ENCODE results near the gene HLA-DRA. TPM values are rescaled to one million over a fixed set of nuclear protein-coding genes. Genes with fewer than 3 reads are reported as not detected.

Gene HLA-DRA
- total and polyA plus RNA-seq, 2 of the 8 experiments (the other 6 are each of a cell fraction or from before 2014, with no cell fraction given) = 5.0 to 6.2 TPM

- peak; percentile 41 to 89 for DNase-seq (ENCODE audit: low read depth in 1 of 2, low spot score in 2 of 2)
- H2BK15ac ChIP-seq (ENCODE audit: low read length) = no peak overlapping the region
- H2BK5ac ChIP-seq (ENCODE audit: low read depth, low read length) = no peak overlapping the region
- H3K4ac ChIP-seq (replicated peaks; ENCODE audit: insufficient read length, low read depth, low read length) = no peak overlapping the region
- peak overlapping the region; percentile 16 to 56 (median 21); a peak in 5 of 8 replicates for H3K4me3 ChIP-seq (ENCODE audit: extremely low read depth in 1 of 4, insufficient read depth in 2 of 4, low read depth in 3 of 4, low read length in 4 of 4)
- H4K20me1 ChIP-seq (replicated peaks in 1 of 2; ENCODE audit: control insufficient read depth in 1 of 2, insufficient read depth in 2 of 2, low read length in 2 of 2) = peaks cover 0 to 1% of the 10 kb centered on the region in 2 experiments
- H4K8ac ChIP-seq (ENCODE audit: extremely low read depth, insufficient read depth, low read length) = no peak overlapping the region
- no peaks in the 10 kb centered on the region for H3K9me3 ChIP-seq (ENCODE audit: insufficient read depth in 2 of 2, low read depth in 1 of 2, low read length in 1 of 2)
- H2BK20ac ChIP-seq (ENCODE audit: low read length) = no peak overlapping the region
- no peak overlapping the region for H4K91ac ChIP-seq (replicated peaks; ENCODE audit: insufficient read length, low read length)
- no peak overlapping the region for H3K56ac ChIP-seq (replicated peaks; ENCODE audit: insufficient read length, low read depth, low read length)
- H4K5ac ChIP-seq (ENCODE audit: insufficient read length, low read depth, low read length) = no peak overlapping the region
- H3K36me3 ChIP-seq (ENCODE audit: control insufficient read depth in 2 of 4, insufficient read depth in 4 of 4, low read length in 3 of 4) = no peaks in the 10 kb centered on the region
- no peak overlapping the region for H3K18ac ChIP-seq (ENCODE audit: extremely low read depth, low read length)
- ChIA-PET CTCF (ENCODE audit: partially characterized antibody) (interaction anchor here (0.6 to 5.7 kb wide), 21 partner anchors 9 to 453 kb away, joined by 3 to 54 read pairs (median 10); no protein-coding TSS in a partner anchor), POLR2A (ENCODE audit: partially characterized antibody) (no interaction called here)
- no peak overlapping the region for H2BK120ac ChIP-seq (replicated peaks; ENCODE audit: low read depth, low read length)
- H3K4me1 ChIP-seq (replicated peaks in 1 of 4; ENCODE audit: control insufficient read depth in 3 of 4, insufficient read depth in 4 of 4, low read length in 3 of 4) = no peaks in the 10 kb centered on the region
- no peaks in the 10 kb centered on the region for H3K79me1 ChIP-seq (ENCODE audit: low read depth, low read length)
- WGBS, 2 experiments (ENCODE audit: extremely low coverage in 1 of 2, insufficient coverage in 1 of 2, insufficient read length in 1 of 2, insufficient replicate concordance in 2 of 2, low coverage in 1 of 2, low lambda C conversion rate in 2 of 2, missing lambda C conversion rate in 1 of 2) = 16% methylated on average over 13 of the region's 13 CpGs; no CpG with 5 or more reads in 1 of the 2 experiments
- H3K14ac ChIP-seq (ENCODE audit: insufficient read length) = no peak overlapping the region
- no peak overlapping the region for H3K27ac ChIP-seq (ENCODE audit: low read depth, low read length)
- no peaks in the 10 kb centered on the region for H3K23me2 ChIP-seq (ENCODE audit: low read depth, low read length)
- no peak overlapping the region for H2BK12ac ChIP-seq (ENCODE audit: low read depth, low read length)
- H3K27me3 ChIP-seq (replicated peaks in 1 of 4; ENCODE audit: control insufficient read depth in 3 of 4, extremely low read depth in 1 of 4, insufficient read depth in 3 of 4, low read length in 3 of 4) = peaks cover 0 to 12% (median 1%) of the 10 kb centered on the region in 4 experiments; a peak in 1 of 7 replicates
- peak; percentile 68 for FAIRE-seq
- H3K79me2 ChIP-seq (ENCODE audit: control insufficient read depth in 1 of 2, insufficient read depth in 2 of 2, low read length in 2 of 2) = no peaks in the 10 kb centered on the region
- H3K4me2 ChIP-seq (ENCODE audit: insufficient read depth in 1 of 2, low read depth in 2 of 2, low read length in 2 of 2) = peak overlapping the region; percentile 45 to 61; a peak in 3 of 4 replicates
- H2AK5ac ChIP-seq (ENCODE audit: low read depth, low read length) = no peak overlapping the region
- H3K23ac ChIP-seq (ENCODE audit: insufficient read length) = no peak overlapping the region
- H3K9ac ChIP-seq (replicated peaks in 1 of 4; ENCODE audit: extremely low read depth in 1 of 4, low read depth in 3 of 4, low read length in 3 of 4) = no peak overlapping the region
- peak overlapping the region; percentile 78; the same call in 1 of the 2 replicates for H2AFZ ChIP-seq (ENCODE audit: low read length)
- TF ChIP-seq PHF8 (conservative IDR thresholded peaks at IDR 0.05; ENCODE audit: low read depth, low read length) (no peak), TEAD4 (IDR thresholded peaks at IDR 0.05; ENCODE audit: low read depth, low read length) (no peak), GTF2F1 (IDR thresholded peaks at IDR 0.05; ENCODE audit: borderline replicate concordance, low read depth, low read length) (no peak), CREB1 (IDR thresholded peaks at IDR 0.05) (no peak), TAF7 (optimal IDR thresholded peaks at IDR 0.05; ENCODE audit: borderline replicate concordance, low read depth, low read length) (no peak), E2F6 (IDR thresholded peaks at IDR 0.05) (no peak), JUN (IDR thresholded peaks at IDR 0.05; ENCODE audit: low read depth, low read length) (no peak), SP2 (IDR thresholded peaks at IDR 0.05; ENCODE audit: low read length) (no peak), POLR2A (IDR thresholded peaks at IDR 0.05; ENCODE audit: control extremely low read depth in 1 of 2, low read depth in 2 of 2, low read length in 2 of 2) (no peak), YY1 (IDR thresholded peaks at IDR 0.05; ENCODE audit: low read depth, low read length) (no peak), SIRT6 (IDR thresholded peaks at IDR 0.05; ENCODE audit: low read length) (no peak)
- TF ChIP-seq, protein P1, sequence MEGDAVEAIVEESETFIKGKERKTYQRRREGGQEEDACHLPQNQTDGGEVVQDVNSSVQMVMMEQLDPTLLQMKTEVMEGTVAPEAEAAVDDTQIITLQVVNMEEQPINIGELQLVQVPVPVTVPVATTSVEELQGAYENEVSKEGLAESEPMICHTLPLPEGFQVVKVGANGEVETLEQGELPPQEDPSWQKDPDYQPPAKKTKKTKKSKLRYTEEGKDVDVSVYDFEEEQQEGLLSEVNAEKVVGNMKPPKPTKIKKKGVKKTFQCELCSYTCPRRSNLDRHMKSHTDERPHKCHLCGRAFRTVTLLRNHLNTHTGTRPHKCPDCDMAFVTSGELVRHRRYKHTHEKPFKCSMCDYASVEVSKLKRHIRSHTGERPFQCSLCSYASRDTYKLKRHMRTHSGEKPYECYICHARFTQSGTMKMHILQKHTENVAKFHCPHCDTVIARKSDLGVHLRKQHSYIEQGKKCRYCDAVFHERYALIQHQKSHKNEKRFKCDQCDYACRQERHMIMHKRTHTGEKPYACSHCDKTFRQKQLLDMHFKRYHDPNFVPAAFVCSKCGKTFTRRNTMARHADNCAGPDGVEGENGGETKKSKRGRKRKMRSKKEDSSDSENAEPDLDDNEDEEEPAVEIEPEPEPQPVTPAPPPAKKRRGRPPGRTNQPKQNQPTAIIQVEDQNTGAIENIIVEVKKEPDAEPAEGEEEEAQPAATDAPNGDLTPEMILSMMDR (IDR thresholded peaks at IDR 0.05; ENCODE audit: control extremely low read depth in 1 of 3, insufficient read depth in 1 of 3, low read depth in 1 of 3, low read length in 3 of 3) = peak; percentile 77 to 90 (median 82)
Measured at GRCh38 chr6:32415521-32416019, 24.1 kb upstream of the HLA-DRA start.

Data from H1 (cell line).